GM18508 (cell line): ENCODE results near the gene MTMR3.
A peak's percentile ranks its signal among the peaks of the same experiment; 100 is the strongest.
"Not testable (repeated sequence)": the region's sequence is repeated elsewhere in the genome, so short reads cannot be mapped to it uniquely, and the experiment has no call there.

Experiments used
- ATAC-seq: cut with Tn5 transposase; IDR thresholded peaks from one replicate; pipeline ENCODE4 v1.9.1; 2021; ENCODE audit warnings: moderate number of reproducible peaks; ENCODE audit not compliant: insufficient read depth, unreplicated experiment

The MTMR3 gene

GRCh38 chr22:29883045-29883774 is at the start of gene MTMR3:
Gene MTMR3, plus strand, starts transcription at chr22:29883174. Its CDS starts 87,886 bp downstream, at chr22:29971060.
- no peak for ATAC-seq

- ATAC-seq = no peak
Observed at GRCh38 chr22:29833392-29833965, 49.5 kb upstream of the MTMR3 start.

GRCh38 chr22:29834046-29834445 is 48.9 kb upstream of the MTMR3 start:
- no peak for ATAC-seq

- ATAC-seq = not testable (repeated sequence)
Observed at GRCh38 chr22:29836791-29837370, 46.1 kb upstream of the MTMR3 start.

- ATAC-seq = peak; percentile 72
Observed at GRCh38 chr22:29837741-29838598, 45.0 kb upstream of the MTMR3 start, which contains the start of gene ASCC2. Gene ASCC2, minus strand, starts transcription at chr22:29838274. Its CDS starts 5,949 bp downstream, at chr22:29832325.

- no peak for ATAC-seq
Observed at GRCh38 chr22:29838599-29838956, 44.4 kb upstream of the MTMR3 start.

GRCh38 chr22:29839039-29839438 is 43.9 kb upstream of the MTMR3 start:
- no peak for ATAC-seq

- ATAC-seq = no peak
Observed at GRCh38 chr22:29840498-29840897, 42.5 kb upstream of the MTMR3 start.

- no peak for ATAC-seq
Observed at GRCh38 chr22:29842172-29842571, 40.8 kb upstream of the MTMR3 start.

- ATAC-seq = no peak
Observed at GRCh38 chr22:29842740-29843139, 40.2 kb upstream of the MTMR3 start.

- no peak for ATAC-seq
Observed at GRCh38 chr22:29846290-29846689, 36.7 kb upstream of the MTMR3 start.

- ATAC-seq = no peak
Observed at GRCh38 chr22:29848111-29848510, 34.9 kb upstream of the MTMR3 start.

GRCh38 chr22:29854432-29854831 is 28.5 kb upstream of the MTMR3 start:
- no peak for ATAC-seq

- no peak for ATAC-seq
Observed at GRCh38 chr22:29855611-29856181, 27.3 kb upstream of the MTMR3 start.

- ATAC-seq = no peak
Observed at GRCh38 chr22:29856496-29856895, 26.5 kb upstream of the MTMR3 start.

- ATAC-seq = not testable (repeated sequence)
Observed at GRCh38 chr22:29859030-29859429, 23.9 kb upstream of the MTMR3 start.

- no peak for ATAC-seq
Observed at GRCh38 chr22:29860006-29860766, 22.8 kb upstream of the MTMR3 start.

GRCh38 chr22:29861672-29862297 is 21.2 kb upstream of the MTMR3 start:
- no peak for ATAC-seq

GRCh38 chr22:29865572-29865971 is 17.4 kb upstream of the MTMR3 start:
- not testable (repeated sequence) for ATAC-seq
